Activated naive CD4-positive, alpha-beta T cell treated with anti-CD3 and anti-CD28 coated beads, Interleukin-2, amount 50 U/mL, for 72 hours (primary cell): ENCODE data around the gene DUOXA1. TPM values are rescaled to one million over a fixed set of nuclear protein-coding genes. Genes with fewer than 3 reads are reported as not detected.

Experiments
- total RNA-seq, 2 donors: library from RNA; stranded (reverse); gene quantifications; one replicate each; pipeline ENCODE4 v1.2.3, GENCODE V29; 2022

DUOXA1 gene
- total RNA-seq, 2 donors from 2014 or later = 0.23 TPM; not detected in 1

Other genes with a start within 250 kb of the DUOXA1 start
- gene TERB2, start 173.2 kb downstream of the DUOXA1 start, total RNA-seq = not detected
- 10 to 100 TPM; 14.8 to 17.8 TPM for gene SORD, start 106.7 kb downstream of the DUOXA1 start, total RNA-seq
- gene DUOX2, start 15.7 kb downstream of the DUOXA1 start, total RNA-seq = under 1 TPM; 0.16 to 0.36 TPM
- gene DUOXA2, start 15.6 kb downstream of the DUOXA1 start, total RNA-seq = not detected
- under 1 TPM; 0.05 to 0.18 TPM for gene DUOX1, start 115 bp upstream of the DUOXA1 start, total RNA-seq
- 10 to 100 TPM in 1 of 2 donors, 1 to 10 TPM in 1; 8.6 to 22.3 TPM for gene SHF, start 58.1 kb upstream of the DUOXA1 start, total RNA-seq
- not detected for gene SLC28A2, start 122.4 kb upstream of the DUOXA1 start, total RNA-seq
- 1 to 10 TPM; 1.4 to 3.7 TPM for gene GATM, start 248.7 kb upstream of the DUOXA1 start, total RNA-seq